ENCODE results near the gene CDH22. TPM values are rescaled to one million over a fixed set of nuclear protein-coding genes. Genes with fewer than 3 reads are reported as not detected.
A peak's percentile ranks its signal among the peaks of the same experiment; 100 is the strongest.

The CDH22 gene
- total and polyA plus RNA-seq, 2 experiments from 2014 or later: not detected

GRCh38 chr20:46305331-46305972, 2.8 kb downstream of the CDH22 start:
- H3K4me3 ChIP-seq: no peak overlapping the region

DNA sequence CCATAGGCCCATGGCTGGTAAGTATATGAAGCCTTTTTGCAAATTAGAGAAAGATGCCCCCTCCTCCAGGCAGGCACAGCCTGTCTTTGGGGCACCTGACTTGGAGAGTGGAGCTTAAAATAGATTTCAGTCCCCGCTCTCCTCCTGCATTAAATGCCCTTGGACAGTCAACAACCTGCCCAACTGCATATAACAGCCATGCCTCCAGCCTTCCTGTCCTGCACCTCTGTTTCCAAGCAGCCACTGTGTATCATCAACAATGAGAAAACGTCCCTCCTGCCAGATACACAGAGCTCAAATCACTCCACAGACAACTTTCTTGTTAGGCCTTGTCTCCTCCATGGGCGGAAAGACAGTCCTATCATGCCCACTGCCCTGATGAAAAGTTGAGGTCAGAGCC, 3.4 kb downstream of the CDH22 start:
- no peaks in the 10 kb centered on the region for H3K36me3 ChIP-seq
- no peak overlapping the region for H3K27ac ChIP-seq
- no peak overlapping the region for H3K4me3 ChIP-seq
- no peaks in the 10 kb centered on the region for H3K4me1 ChIP-seq (ENCODE audit: low read depth)
- TF ChIP-seq, protein P1, sequence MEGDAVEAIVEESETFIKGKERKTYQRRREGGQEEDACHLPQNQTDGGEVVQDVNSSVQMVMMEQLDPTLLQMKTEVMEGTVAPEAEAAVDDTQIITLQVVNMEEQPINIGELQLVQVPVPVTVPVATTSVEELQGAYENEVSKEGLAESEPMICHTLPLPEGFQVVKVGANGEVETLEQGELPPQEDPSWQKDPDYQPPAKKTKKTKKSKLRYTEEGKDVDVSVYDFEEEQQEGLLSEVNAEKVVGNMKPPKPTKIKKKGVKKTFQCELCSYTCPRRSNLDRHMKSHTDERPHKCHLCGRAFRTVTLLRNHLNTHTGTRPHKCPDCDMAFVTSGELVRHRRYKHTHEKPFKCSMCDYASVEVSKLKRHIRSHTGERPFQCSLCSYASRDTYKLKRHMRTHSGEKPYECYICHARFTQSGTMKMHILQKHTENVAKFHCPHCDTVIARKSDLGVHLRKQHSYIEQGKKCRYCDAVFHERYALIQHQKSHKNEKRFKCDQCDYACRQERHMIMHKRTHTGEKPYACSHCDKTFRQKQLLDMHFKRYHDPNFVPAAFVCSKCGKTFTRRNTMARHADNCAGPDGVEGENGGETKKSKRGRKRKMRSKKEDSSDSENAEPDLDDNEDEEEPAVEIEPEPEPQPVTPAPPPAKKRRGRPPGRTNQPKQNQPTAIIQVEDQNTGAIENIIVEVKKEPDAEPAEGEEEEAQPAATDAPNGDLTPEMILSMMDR (IDR thresholded peaks at IDR 0.05; ENCODE audit: low read depth, low read length): no peak
- no peak for DNase-seq (ENCODE audit: low read depth in 1 of 2, low spot score in 1 of 2)
- peaks cover 70% of the 10 kb centered on the region for H3K27me3 ChIP-seq
- H3K9me3 ChIP-seq (ENCODE audit: low read depth): no peaks in the 10 kb centered on the region

More at GRCh38 chr20:46305331-46305972, 2.8 kb downstream of the CDH22 start:
- Histone ChIP-seq H3K4me1 (ENCODE audit: low read depth) (no peaks in the 10 kb centered on the region), H3K27ac (no peak overlapping the region), H3K27me3 (peaks cover 76% of the 10 kb centered on the region), H3K9me3 (ENCODE audit: low read depth) (no peaks in the 10 kb centered on the region), H3K36me3 (no peaks in the 10 kb centered on the region)
- peak in 1 of 2 donors; percentile 21 for DNase-seq (ENCODE audit: low read depth in 1 of 2, low spot score in 1 of 2)
- TF ChIP-seq, protein P1 (IDR thresholded peaks at IDR 0.05; ENCODE audit: low read depth, low read length): no peak

DNA sequence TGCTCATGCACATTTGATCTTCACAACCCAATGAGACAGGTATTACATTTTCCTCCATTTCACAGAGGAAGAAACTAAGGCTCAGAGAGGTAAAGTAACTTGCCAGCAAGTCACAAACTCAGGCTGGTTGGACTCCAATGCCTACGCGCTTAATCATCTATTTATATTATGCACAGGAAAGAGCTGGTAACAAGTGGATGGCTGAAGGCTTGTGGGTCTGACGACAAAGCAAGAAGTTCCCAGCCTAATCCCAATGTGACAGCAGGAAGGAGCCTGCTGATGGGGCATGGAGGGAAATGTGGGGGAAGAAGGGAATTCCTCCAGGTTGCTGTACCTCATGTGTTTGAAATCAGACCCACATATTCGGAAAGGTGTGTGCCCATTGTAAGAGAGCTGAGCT, 3.9 kb downstream of the CDH22 start:
- Histone ChIP-seq H3K4me1 (ENCODE audit: low read depth) (no peaks in the 10 kb centered on the region), H3K36me3 (no peaks in the 10 kb centered on the region), H3K27ac (no peak overlapping the region), H3K9me3 (ENCODE audit: low read depth) (no peaks in the 10 kb centered on the region), H3K27me3 (peaks cover 66% of the 10 kb centered on the region), H3K4me3 (no peak overlapping the region)
- TF ChIP-seq, protein P1 (IDR thresholded peaks at IDR 0.05; ENCODE audit: low read depth, low read length): no peak
- no peak for DNase-seq (ENCODE audit: low read depth in 1 of 2, low spot score in 1 of 2)

DNA sequence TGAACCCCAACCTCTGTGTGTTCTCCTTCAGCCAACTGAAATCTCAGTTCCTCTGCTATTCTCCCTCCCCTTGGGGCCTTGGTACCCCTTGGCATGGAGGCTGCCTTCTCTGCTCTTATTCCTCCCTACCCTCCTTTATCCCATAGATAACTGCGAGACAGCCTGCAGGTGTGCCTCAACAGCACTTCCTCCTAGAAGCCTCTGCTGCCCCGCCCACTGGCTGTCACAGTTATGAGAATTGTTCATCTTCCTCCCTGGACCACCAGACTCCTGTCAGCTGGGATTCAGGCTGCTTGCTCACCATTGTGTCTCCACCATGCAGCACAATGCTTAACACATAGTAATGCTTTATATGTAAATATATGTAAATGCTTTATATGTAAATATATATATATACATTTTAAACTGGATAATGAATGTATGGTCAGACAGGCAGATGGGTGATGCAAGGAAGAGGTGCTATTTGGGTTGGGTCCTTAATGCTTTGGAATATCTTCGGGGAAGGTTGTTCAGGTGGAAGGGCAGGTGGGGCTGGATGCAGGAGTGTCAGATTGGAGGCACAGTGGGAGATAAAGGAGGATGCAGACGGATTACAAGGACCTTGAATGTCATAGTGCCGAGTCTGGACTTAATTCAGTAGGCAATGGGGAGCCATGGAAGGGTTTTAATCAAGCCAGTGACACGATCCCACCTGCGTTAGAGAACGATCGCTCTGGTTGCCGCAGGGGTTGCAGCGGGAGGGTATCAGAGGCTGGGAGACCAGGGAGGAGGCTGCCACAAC, 4.9 kb downstream of the CDH22 start:
- H3K4me1 ChIP-seq (ENCODE audit: low read depth): no peaks in the 10 kb centered on the region
- no peak overlapping the region for H3K27ac ChIP-seq
- H3K9me3 ChIP-seq (ENCODE audit: low read depth): no peaks in the 10 kb centered on the region
- no peak overlapping the region for H3K4me3 ChIP-seq
- peaks cover 56% of the 10 kb centered on the region for H3K27me3 ChIP-seq
- H3K36me3 ChIP-seq: no peaks in the 10 kb centered on the region
- DNase-seq (ENCODE audit: low read depth in 1 of 2, low spot score in 1 of 2): no peak
- TF ChIP-seq, protein P1 (IDR thresholded peaks at IDR 0.05; ENCODE audit: low read depth, low read length): no peak

GRCh38 chr20:46302106-46302505, 6.2 kb downstream of the CDH22 start:
- TF ChIP-seq, protein P1 (IDR thresholded peaks at IDR 0.05; ENCODE audit: low read depth, low read length): no peak
- Histone ChIP-seq H3K27me3 (peaks cover 43% of the 10 kb centered on the region), H3K9me3 (ENCODE audit: low read depth) (no peaks in the 10 kb centered on the region), H3K4me1 (ENCODE audit: low read depth) (no peaks in the 10 kb centered on the region), H3K27ac (no peak overlapping the region), H3K4me3 (no peak overlapping the region), H3K36me3 (no peaks in the 10 kb centered on the region)
- DNase-seq (ENCODE audit: low read depth in 1 of 2, low spot score in 1 of 2): no peak
